HUDEP-2 (cell line): ENCODE results near the gene RIMS4.

Experiments used
- DNase-seq, 76 experiments: peaks; one replicate each; lab custom pipeline; 2025; ENCODE audit not compliant: unreplicated experiment in 76 of 76; lab: John Stamatoyannopoulos, UW

RIMS4 gene

DNA sequence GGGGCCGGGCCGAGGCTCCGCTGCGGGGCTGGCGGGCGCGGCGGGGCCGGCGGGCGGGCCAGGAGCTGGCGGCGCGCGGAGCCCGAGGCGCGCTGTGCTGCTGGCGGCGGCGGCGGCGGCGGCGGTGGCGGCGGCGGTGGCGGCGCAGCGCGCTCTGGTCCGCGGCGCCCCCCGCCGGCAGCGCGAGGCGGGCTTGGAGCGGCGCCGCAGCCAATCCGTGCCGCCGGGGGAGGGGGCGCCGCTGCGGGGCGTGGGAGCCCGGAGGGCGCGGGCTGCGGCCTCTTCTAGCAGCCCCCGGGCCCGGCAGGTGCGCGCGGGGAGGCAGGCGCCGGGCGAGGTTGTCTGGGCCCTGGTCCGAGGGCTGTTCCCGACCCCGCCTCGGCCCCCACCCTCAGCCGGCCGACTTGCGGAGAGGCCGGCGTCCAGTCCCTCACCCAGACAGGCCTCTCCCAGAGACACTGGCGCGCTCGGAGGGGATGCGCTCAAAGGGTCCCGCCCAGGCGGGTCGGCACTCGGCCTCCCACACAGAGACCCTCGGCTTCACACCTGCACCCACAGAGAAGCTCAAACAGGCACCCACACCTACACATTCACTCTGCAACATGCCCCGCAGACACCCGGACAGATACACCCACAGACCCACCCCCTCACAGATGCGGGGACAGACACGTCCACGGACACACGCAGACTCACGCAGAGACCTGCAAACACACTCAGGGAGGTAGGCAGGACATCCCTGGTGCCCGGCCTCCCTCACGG is at the start of gene RIMS4:
TSS of gene RIMS4 (minus strand) at position 156 of the 759 bp plus-strand sequence. CDS start 275 bp downstream, outside the sequence.
- DNase-seq = no peak

DNA sequence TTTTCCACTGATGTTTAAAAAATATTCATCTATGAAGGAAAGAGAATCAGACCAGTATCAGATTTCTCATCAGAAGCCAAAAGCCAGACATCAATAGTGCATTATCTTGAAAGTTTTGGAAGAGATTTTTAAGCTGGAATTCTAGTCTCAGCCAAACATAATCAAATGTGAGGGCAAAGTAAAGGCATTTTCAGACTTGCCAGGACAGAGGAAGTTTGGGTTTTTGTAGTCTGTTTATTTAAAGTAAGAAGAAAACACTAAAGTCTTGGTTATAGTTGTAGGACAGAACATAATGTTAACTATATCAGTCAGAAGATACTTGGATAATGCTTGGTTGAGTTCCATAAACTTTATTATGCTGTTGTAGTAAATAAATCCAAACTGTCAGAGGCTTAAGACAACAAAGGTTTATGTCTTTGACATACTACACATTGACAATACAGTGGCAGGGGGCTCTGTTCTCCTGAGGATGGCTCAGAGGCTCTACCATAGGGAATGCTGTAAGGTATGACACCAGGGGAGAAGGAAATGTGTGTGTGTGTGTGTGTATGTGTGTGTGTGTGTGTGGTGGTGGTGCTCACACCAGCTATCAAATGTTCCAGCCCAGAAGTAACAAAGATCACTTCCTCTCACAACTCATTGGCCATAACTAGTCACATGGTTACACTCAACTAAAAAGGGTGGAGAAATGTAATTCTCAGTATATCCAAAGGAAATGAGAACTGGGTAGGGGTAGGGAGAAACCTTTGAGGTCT is 48.4 kb upstream of the RIMS4 start:
- no peak for DNase-seq

DNA sequence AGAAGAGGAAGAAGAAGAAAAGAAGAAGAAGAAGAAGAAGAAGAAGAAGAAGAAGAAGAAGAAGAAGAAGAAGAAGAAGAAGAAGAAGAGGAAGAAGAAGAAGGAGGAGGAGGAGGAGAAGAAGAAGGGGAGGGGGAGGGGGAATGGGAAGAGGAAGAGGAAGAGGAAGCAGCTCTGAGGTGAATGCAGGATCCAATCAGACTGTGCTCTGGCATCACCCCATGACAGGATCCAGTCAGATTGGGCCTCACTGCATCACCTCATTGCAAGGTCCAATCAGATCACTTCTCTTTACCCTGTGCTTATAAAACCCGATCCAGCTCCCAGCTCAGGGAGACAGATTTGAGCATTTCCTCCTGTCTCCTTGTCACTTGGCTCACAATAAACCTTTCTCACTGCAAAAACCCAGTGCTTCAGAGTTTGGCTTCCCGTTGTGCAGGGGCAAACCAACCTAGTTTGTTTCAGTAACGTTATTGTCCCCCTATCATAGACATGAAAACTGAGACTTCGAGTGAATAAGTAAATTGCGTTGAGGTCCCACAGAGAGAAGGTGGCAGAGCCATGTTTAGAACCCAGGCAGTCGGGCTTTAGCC is 46.6 kb upstream of the RIMS4 start:
- DNase-seq = no peak

DNA sequence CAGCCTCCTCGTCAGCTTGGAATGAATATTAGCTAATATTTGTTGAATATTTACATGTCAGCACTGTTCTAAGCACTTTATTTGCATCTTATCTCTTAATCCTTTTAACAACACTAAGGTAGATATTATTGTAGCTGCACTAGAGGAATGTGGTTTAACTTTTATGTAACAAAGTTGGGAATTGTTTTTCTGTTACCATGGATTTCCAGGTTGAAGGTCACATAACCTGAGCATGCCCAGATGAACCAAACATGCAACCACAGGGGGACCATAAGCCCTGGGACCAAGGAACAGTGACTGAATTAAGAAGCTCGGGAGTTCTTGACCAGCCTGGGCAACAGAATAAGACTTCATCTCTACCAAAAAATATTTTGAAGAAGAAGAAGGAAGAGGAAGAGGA is 46.1 kb upstream of the RIMS4 start:
- no peak for DNase-seq

DNA sequence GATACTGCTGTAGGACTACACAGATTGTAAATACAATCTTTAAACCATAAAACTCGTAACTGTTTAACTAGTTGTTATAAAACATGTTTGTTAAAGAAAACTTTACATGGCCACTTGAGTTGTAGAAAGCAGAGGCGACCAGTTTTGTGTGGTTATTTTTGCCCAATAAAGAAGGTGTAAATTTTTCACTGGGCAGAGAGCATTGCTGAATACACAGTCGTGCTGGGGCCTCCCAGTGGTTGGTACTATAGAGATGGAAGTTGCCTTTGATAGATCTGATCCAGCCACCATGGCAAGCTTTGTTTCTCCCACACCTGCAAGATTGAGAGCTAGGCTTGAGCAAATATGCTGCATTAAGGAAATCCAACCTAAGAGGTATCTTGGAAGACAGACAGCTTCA is 41.2 kb upstream of the RIMS4 start:
- no peak for DNase-seq

DNA sequence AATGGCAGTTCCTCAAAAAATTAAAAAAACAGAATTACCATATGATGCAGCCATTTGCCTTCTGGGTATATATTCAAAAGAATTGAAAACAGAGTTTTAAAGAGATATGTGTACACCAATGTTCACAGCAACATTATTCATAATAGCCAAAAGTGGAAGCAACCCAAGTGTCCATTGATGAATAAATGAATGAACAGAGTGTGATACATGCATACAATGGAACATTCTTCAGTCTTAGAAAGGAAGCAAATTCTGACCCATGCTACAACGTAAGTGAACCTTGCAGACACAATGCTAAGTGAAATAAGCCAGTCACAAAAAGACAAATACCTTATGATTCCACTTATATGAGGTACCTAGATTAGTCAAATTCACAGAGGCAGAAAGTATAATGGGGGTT is 40.5 kb upstream of the RIMS4 start:
- DNase-seq = no peak

DNA sequence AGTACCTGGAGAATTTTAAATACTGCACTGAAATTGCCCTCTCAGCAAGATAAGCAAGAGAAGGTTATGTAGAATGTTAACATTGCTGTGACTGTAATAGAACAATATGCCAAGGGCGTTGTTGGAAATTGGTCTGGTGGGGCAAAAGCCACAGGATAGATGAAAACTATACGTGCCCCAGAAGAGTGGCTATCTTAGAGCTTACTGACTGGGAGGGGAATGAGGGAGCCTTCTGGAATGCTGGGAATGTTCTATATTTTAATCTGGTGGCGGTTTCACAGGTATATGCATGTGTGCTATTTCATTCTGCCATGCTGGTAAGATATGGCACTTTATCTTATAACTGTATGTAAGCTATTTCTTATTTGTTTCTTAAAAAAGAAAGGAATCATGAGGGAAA is 39.9 kb upstream of the RIMS4 start:
- no peak for DNase-seq

DNA sequence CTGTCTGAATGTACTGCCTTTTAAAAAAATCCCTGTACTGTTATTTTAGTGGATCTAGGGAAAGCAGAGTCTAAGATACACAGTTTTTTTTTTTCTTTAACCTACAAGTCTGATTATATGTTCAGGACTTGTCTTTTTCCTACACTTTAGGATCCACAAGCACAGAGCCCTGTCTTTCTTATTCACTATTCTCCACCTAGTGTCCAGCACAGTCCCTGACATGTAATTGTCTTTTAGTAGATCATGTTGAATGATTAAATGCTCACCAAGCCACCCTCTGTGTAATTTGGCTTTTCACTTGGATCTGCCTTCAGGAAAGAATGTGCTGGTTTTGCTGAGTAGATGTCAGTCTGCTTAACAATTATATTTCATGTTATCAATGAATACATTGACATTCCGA is 39.4 kb upstream of the RIMS4 start:
- DNase-seq = no peak

DNA sequence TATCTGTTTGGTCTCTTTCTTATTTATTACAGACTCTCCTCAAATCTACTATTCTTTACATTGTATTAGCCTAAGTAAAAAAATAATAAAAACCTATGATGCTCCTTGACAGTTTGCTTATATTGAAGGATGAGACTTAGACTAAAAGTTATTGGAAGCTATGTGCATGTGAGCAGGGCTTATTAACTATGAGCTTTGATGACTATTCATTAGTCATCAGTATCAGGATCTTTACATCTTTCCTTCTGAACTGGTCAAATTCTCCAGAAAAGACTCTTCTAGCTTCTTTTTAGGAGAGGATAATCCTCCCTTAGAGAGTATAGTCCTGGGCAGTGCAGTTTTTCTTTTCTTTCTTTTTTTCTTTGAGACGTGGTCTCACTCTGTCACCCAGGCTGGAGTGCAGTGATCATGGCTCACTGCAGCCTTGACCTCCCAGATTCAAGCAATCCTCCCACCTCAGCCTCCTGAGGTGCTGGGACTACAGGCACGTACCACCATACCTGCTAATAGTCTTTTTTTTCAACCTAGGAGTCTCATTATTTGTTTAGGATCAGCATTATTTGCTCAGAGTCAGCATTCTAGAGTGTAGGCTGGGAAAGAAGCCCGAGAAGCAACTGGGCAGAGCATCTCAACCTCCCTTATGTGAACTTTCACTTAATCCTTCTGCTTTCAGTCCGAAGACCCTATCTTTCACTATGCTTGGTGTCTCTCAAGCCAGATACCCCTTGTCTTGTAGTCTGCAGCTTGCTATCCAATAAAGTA is 38.1 kb upstream of the RIMS4 start:
- no peak for DNase-seq

DNA sequence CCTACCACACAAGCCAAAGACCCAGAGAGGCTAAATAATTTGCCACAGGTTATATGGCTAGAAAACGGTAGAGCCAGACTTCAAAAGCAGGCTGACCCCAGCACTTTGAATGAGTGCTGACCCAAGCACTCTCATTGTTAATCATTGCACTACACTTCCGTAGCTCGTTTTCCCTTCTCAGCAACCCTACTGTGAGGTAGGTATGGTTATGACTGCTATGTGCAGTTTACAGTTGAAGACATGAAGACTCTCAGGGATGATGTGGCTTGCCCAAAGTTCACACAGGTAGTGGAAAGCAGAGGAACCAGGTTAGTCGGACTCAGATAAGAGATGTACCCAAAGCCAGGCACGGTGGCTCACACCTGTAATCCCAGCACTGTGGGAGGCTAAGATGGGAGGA is 33.5 kb upstream of the RIMS4 start:
- no peak for DNase-seq

DNA sequence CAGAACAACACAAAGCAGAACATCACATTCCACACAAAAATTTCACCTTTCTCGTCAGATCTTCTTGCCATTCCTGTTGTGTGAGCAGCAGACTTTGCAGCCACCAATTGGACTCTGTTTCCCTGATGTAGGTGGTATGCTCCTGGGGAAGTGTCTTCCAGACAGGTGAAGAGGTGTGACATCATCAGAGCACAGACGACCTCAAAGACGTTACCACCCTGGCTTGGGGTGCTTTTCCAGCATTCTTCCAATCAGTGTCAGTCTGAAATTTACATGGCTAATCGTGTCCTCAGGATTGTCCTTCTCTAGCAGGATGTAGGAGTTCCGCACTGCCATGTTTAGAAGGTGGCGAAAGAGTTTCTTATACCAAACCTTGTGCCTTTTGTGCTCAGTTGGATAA is 31.6 kb upstream of the RIMS4 start:
- no peak for DNase-seq

DNA sequence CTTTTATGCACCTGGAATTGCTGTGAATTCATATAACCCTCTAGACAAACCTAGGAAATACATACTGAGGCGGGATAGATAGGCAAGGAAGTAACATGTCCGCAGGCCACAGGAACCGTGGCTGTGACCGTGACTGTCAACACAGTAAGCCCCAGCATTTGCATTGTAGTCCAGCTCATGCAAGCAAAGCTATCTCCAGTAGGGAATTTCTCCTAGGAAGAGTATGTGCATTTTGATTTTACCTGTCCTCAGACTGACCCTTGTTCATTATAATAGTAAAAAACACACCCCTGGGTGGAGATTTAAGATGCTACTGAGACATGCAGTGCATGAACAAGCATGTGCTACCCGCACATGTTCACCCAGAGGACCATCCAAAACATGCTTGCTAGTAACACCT is 30.5 kb upstream of the RIMS4 start:
- no peak for DNase-seq

DNA sequence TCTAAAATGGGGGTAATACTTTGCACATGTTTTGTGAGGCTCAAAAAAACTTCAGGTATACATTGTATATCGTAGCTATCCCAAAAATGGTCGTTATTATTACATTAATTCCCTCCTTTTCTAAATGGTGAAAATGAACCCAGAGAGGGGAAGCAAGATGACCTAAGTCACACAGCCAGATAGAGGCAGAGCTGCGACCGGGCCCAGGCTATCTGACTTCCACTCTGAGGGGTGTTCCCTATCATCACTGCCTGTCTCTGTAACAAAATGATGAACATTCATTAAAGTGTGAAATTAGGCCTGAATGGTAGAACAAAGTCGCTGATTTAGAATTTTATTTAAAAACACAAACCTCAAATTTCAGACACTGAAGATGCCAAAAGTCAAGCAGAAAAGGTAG is 29.1 kb upstream of the RIMS4 start:
- DNase-seq = no peak

DNA sequence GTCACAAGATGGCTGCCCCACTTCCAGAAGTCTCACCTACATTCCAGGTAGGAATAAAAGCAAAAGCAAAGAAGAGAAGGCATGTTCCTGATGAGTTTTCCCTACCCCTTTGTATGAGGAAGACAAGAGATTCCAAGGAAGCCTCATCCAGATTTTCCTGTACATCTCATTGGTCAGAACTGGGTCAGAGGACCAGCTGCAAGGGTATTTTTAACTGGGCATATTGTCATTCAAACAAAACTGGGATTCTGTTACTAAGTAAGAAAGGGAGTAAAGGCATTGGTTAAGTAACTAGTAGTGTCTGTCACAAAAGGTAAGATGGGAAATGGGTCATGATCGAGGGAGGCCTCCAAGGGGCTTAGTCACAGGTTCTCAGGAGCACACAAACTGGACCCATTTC is 28.2 kb upstream of the RIMS4 start:
- no peak for DNase-seq

DNA sequence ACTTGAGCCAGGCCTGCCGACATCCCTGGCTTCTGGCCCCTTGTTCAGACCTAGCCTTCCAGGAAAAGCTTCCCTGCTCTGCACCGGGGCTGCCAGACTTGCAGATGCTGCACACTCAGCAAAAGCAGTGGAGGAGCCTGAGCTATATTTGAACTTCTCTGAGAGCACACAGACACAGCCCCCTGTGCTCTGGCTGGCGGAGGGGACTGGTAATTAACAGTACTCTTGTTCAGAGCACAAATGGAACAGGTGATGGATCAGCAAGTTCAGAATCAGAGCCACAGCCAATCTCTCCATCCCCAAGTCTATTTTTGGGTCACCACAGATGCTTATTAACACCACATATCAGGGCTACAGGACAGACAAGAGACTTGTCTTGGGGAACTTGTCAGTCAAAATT is 27.6 kb upstream of the RIMS4 start:
- no peak for DNase-seq

DNA sequence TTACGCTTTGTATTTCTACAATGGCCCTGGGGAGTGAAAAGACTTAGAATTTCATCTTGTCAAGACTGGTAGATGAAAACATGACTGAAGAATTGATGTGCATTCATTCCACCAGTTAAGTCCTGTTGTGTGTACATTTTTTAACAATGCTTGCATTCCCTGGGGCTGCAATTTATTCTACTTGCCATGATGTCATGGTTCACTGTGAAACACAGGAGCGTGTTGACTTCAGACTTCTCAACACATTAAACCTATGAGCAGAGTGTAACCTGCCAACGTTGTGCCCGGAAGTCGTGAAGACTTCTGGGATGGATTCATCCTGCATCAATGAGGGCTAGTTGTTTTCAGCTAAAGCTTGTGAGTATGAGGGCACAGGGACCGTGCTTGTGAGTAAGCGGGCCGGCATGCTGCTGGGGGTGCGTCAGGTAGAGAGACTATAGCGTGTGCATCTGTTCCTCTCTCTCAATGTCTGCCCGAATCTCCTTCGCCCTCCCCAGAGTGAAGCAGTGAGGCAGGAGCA is 26.3 kb upstream of the RIMS4 start:
- no peak for DNase-seq

DNA sequence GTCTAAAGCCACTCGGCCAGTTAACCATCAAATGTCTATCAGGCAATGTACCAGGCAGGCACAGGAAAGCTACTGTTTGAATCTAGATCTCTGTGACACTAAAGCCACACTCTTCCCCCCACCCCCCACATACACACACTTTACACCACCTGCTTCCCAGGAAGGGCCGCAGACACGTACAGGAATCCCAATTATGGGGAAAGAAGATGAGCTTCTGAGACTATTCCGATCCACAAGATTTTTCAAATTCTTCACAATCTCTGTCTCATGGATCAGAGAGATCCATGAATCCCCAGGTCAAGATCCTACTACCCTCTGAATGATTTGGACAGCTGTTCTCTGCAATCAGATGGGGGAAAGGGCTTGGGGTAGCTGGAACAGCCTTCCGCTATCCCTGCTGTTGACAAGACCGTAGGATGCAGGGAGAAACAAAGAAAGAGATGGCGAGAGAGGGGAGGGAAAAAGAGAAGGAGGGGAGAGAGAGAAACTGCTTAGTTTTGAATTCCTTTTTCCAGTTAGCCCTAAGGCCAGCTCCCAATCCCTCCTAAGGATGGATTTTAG is 25.4 kb upstream of the RIMS4 start:
- DNase-seq = no peak

DNA sequence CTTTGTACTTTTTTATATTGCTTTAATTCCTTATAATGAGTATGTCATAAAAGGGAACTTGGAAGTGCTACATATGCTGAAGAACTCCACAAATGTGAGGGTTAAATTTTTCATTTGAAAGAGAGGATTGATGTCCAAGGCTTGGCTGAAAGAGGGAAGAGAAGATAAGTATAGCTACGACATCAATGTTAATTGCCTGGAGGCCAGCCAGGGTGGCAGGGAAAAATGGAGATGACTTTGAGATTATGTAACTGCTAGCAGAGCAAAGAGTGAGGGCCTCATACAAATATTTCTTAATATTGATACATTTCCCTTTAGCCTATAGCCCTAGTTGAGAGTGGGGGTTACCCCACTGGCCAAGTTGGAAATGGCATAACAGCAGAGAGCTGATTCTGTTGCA is 24.8 kb upstream of the RIMS4 start:
- no peak for DNase-seq

DNA sequence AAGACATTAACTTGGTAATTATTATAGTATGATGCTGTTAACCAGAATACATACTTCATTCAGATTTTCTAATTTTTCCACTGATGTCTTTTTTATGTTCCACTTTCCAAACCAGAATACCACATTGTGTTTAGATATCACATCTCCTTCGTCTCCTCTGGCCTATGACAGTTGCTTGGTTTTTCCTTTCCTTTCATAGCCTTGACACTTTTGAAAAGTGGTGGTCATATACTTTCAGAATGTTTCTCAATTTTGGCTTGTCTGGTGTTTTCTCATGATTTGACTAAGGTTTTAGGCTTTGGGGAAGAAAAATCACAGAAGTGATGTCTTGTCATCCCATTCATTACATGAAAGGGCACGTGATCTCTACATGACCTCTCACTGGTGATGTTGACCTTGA is 24.3 kb upstream of the RIMS4 start:
- no peak for DNase-seq

DNA sequence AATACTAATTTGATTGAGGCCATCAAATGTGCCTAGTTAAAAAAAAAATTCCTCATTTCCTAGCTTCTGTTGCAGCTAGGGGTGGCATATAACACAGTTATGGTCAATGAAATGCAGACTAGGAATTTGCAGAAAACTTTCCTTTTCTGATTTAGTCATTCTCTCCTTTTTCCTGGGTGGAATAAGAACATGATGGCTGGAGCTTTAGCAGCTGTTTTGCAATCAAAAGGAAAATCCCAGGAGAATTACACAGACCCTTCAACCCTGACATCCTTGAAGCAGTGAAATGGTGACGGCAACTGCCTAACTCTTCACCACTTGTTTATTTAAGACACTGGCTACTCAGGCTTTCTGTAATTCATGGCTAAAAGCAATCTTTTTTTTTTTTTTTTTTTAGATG is 23.1 kb upstream of the RIMS4 start:
- DNase-seq = no peak

DNA sequence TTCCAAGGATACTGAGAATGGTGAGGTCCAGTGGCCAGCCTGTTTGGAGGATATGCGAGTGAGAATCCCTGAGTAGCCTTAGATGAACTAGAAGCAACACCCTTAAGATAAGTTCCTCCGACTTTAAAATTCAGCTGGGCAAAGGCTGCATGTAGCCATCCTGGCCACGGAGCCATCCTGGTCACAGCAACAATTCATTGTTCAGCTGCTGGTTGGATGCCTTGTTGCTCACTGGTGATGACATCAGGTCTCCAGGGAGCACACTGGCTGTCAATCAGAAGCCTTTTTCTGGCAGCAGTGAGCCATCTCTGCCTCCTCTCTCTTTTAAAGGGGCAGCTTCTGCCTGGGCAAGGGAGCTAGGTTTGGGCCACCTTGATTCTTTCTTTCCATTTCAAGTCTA is 22.4 kb upstream of the RIMS4 start:
- DNase-seq = no peak
